Measurements from ENCODE around the gene CHAD.

GRCh38 chr17:50499270-50499669 lies 30.6 kb upstream of the CHAD start:
- TF ChIP-seq CTCF (IDR thresholded peaks at IDR 0.05; ENCODE audit: low read length) (no peak), EZH2phosphoT487 (IDR thresholded peaks at IDR 0.05; ENCODE audit: low read length) (no peak), EZH2 (optimal IDR thresholded peaks at IDR 0.05; ENCODE audit: low read depth, low read length) (no peak)
